Lung (tissue), 12 donors: ENCODE results near the gene PALS1. TPM values are rescaled to one million over a fixed set of nuclear protein-coding genes. Genes with fewer than 3 reads are reported as not detected.

Experiments used
- ATAC-seq: fragments of 200-7000 bp; cut with Tn5 transposase; one replicate; pipeline ENCODE4 v1.9.1; 2020; ENCODE audit warnings: moderate number of reproducible peaks; ENCODE audit not compliant: insufficient read depth, low FRiP score
- DNase-seq, 3 donors: peaks; one replicate each; pipeline ENCODE4 v3.0.0-alpha.2; 2013 to 2017
- H3K27ac ChIP-seq, 2 donors: one replicate each; pipeline ENCODE4 v1.5.1; 2013; ENCODE audit warnings: mild to moderate bottlenecking in 2 of 2, moderate library complexity in 2 of 2, control low read depth in 1 of 2, inconsistent platforms in 1 of 2, low read depth in 1 of 2, low read length in 1 of 2
- H3K27me3 ChIP-seq, 3 donors: one replicate each; pipeline ENCODE4 v1.5.1; 2013; ENCODE audit warnings: low read length in 2 of 3; ENCODE audit not compliant: control insufficient read depth in 3 of 3, insufficient read depth in 3 of 3
- H3K36me3 ChIP-seq, 4 donors: one replicate each; pipeline ENCODE4 v1.5.1; 2013; ENCODE audit warnings: low read length in 4 of 4, mild to moderate bottlenecking in 1 of 4, moderate library complexity in 1 of 4; ENCODE audit not compliant: control insufficient read depth in 4 of 4, insufficient read depth in 4 of 4
- H3K4me1 ChIP-seq, 5 donors: one replicate each; pipeline ENCODE4 v1.5.1; 2013; ENCODE audit warnings: low read length in 5 of 5, mild to moderate bottlenecking in 2 of 5, moderate library complexity in 1 of 5; ENCODE audit not compliant: control insufficient read depth in 5 of 5, insufficient read depth in 5 of 5
- H3K4me3 ChIP-seq: one replicate; pipeline ENCODE4 v1.5.1; 2013; ENCODE audit warnings: mild to moderate bottlenecking, control low read depth, moderate library complexity
- H3K9ac ChIP-seq, 2 donors: one replicate each; pipeline ENCODE4 v1.5.1; 2013; ENCODE audit warnings: low read length in 2 of 2, control low read depth in 1 of 2; ENCODE audit not compliant: insufficient read depth in 1 of 2
- H3K9me3 ChIP-seq, 4 donors: one replicate each; pipeline ENCODE4 v1.5.1; 2013; ENCODE audit warnings: low read length in 3 of 4, mild to moderate bottlenecking in 1 of 4, moderate library complexity in 1 of 4; ENCODE audit not compliant: control insufficient read depth in 4 of 4, insufficient read depth in 3 of 4
- WGBS, 2 donors: extraction: QIAGEN DNeasy Blood & Tissue Kit; methylation state at CpG; one replicate each; pipeline ENCODE4 v1.1.7; 2013; 5-methylcytosine and 5-hydroxymethylcytosine counted together
- polyA plus RNA-seq, 2 donors: library from polyadenylated mRNA; stranded (reverse); fragments of 200-250 nt; gene quantifications; one replicate each; pipeline ENCODE4 v1.2.1, GENCODE V29; 2013
- total RNA-seq, 2 donors: library from RNA; depleted of rRNA in 1 of 2; stranded (reverse); fragments of >200 nt in 1 of 2; gene quantifications; one replicate each; pipeline ENCODE4 v1.2.1, GENCODE V29; 2014 to 2021
- TF ChIP-seq, protein P1 (sequence below): IDR thresholded peaks from 2 replicates; pipeline ENCODE4 v1.5.1; 2012; ENCODE audit warnings: mild to moderate bottlenecking; ENCODE audit errors: control extremely low read depth, extremely low read depth
- donor health status: control.
- donor health status: control.
- donor health status: Bipolar disorder and iron deficiency.
- donor health status: healthy.
- donor health status: DM: yes; HTN: yes; CAD: no.

PALS1 gene
- total and polyA plus RNA-seq, 4 donors = 6.1 to 45.7 (median 17.4) TPM

DNA sequence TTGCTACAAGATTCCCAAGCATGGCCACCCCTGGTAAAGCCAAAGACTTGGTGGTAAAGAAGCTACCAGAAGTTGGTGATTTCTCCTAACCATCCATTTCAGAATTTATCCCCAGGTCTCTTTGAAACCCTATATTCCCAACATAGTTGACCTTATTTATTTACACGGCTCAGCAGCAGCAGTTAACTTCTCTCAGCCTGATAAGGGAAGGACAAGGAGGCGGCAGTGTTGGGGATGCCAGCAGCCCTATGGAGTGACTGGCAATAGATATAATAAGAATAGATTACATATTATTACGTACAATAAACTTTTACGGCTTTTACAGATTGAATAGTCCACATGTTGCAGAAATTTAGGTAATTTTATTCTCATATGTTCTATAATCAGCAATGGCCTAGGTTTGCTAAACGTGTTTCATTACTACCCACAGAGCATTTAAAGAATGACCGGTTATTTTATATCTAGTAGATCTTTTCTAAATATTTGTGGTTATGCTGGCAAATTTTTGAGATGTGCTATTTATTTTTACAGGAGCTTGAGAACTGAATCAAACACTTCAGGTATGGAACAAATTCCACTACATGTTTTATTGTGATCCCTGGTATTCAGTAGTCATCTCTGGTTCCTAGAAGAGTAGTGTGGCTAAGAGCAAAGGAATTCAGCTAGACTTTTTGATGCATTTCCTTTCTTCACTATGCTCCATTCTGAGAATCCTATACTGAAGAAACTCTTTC, 19.8 kb upstream of the PALS1 start:
- DNase-seq = no peak
- H3K9ac ChIP-seq = no peak overlapping the region
- no peak for ATAC-seq
- H3K4me3 ChIP-seq = no peak overlapping the region
- no peaks in the 10 kb centered on the region for H3K27me3 ChIP-seq
- TF ChIP-seq, protein P1, sequence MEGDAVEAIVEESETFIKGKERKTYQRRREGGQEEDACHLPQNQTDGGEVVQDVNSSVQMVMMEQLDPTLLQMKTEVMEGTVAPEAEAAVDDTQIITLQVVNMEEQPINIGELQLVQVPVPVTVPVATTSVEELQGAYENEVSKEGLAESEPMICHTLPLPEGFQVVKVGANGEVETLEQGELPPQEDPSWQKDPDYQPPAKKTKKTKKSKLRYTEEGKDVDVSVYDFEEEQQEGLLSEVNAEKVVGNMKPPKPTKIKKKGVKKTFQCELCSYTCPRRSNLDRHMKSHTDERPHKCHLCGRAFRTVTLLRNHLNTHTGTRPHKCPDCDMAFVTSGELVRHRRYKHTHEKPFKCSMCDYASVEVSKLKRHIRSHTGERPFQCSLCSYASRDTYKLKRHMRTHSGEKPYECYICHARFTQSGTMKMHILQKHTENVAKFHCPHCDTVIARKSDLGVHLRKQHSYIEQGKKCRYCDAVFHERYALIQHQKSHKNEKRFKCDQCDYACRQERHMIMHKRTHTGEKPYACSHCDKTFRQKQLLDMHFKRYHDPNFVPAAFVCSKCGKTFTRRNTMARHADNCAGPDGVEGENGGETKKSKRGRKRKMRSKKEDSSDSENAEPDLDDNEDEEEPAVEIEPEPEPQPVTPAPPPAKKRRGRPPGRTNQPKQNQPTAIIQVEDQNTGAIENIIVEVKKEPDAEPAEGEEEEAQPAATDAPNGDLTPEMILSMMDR = no peak
- H3K36me3 ChIP-seq = no peaks in the 10 kb centered on the region
- 65 to 78% methylated on average over 6 of the region's 6 CpGs for WGBS, 2 donors
- no peaks in the 10 kb centered on the region for H3K4me1 ChIP-seq
- H3K9me3 ChIP-seq = no peaks in the 10 kb centered on the region
- no peak overlapping the region for H3K27ac ChIP-seq

DNA sequence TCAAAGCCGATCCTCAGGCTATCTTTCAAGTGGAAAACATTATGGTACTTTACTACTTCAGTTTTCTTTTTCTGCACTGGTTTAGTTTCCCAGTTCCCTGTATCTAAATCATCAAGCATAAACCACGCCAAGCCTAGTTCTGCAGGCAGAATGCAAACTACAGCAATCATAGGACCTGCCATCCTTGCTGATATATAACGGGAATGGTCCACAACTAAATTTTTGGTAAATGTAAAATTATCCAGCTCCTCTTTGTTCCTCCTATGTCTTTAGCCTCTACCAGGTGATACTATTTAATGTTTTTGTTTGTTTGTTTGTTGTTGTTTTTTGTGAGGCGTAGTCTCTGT, 19.3 kb upstream of the PALS1 start:
- Histone ChIP-seq H3K4me3 (no peak overlapping the region), H3K27ac (no peak overlapping the region), H3K36me3 (no peaks in the 10 kb centered on the region), H3K4me1 (no peaks in the 10 kb centered on the region), H3K9ac (no peak overlapping the region), H3K27me3 (no peaks in the 10 kb centered on the region), H3K9me3 (no peaks in the 10 kb centered on the region)
- ATAC-seq (no peak), DNase-seq (no peak)
- WGBS, 2 donors = 77 to 92% methylated on average over 4 of the region's 4 CpGs
- TF ChIP-seq, protein P1 = no peak

DNA sequence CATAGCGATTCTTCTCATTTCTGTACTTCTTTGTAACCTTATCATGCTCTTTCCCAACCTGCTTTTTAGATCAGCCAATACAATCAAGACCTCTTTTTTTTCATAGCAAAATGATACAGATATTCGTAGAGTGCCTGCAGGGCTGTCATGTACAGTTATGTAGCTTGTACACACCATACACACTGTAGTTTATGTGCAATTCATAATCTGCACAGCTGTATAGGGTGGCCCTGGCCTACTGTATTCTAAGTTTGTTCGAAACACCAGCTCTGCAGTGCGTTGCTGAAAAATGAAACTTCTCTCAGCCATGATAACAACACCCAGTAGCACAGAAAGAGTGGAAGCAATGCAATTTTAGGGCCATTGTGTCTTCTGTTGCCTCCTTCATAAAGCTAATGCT, 15.7 kb upstream of the PALS1 start:
- Histone ChIP-seq H3K36me3 (no peaks in the 10 kb centered on the region), H3K27ac (no peak overlapping the region), H3K4me3 (no peak overlapping the region), H3K4me1 (no peaks in the 10 kb centered on the region), H3K27me3 (no peaks in the 10 kb centered on the region), H3K9me3 (no peaks in the 10 kb centered on the region), H3K9ac (no peak overlapping the region)
- ATAC-seq (no peak), DNase-seq (no peak)
- TF ChIP-seq, protein P1 = no peak
- WGBS, 2 donors = 86 to 91% methylated on average over 4 of the region's 4 CpGs
